ENCODE data around the gene SLC44A1. TPM values are rescaled to one million over a fixed set of nuclear protein-coding genes. Genes with fewer than 3 reads are reported as not detected.

SLC44A1 gene
- polyA plus RNA-seq, 2 of the 4 experiments (the other 2 are of a cell fraction), result 19.6 to 27.2 TPM

DNA sequence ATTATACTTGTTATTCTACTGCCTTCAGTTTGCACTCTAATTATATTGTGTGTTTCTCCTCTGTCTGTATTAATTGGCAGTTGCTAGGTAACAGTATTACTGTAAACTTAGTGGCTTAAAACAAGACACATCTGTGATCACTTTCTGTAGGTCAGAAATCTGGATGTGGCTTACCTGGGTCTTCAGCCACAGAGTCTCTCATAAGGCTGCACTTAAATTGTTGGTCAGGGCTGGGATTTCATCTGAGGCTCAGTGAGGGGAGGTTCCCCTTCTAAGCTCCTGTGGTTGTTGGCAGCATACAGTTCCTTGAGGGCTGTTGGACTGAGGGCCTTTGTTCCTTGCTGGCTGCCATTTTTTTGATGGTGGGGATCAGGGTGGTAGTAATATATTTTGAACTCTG lies 68.8 kb downstream of the SLC44A1 start:
- Histone ChIP-seq H3K4me1 (peaks cover 19% of the 10 kb centered on the region), H3K27ac (no peak overlapping the region), H3K9me3 (no peaks in the 10 kb centered on the region), H3K4me2 (no peak overlapping the region), H3K4me3 (no peak overlapping the region)
- ChIA-PET POLR2A (no interaction called here), CTCF (interaction anchor here (0.7 to 1.0 kb wide), 2 partner anchors 11 to 161 kb away, joined by 3 read pairs; no protein-coding TSS in a partner anchor)
- no peak for FAIRE-seq
- no peak for DNase-seq (ENCODE audit: low read depth in 1 of 2, low spot score in 1 of 2)
- ATAC-seq, result no peak
- TF ChIP-seq USF2 (IDR thresholded peaks at IDR 0.05) (no peak), HOXA7 (CRISPR knock-in tag; IDR thresholded peaks at IDR 0.05) (no peak), TFCP2L1 (CRISPR knock-in tag; IDR thresholded peaks at IDR 0.05) (no peak), BHLHE40 (IDR thresholded peaks at IDR 0.05; ENCODE audit: low read depth, low read length) (no peak), GATA3 (IDR thresholded peaks at IDR 0.05; ENCODE audit: borderline replicate concordance) (no peak)

DNA sequence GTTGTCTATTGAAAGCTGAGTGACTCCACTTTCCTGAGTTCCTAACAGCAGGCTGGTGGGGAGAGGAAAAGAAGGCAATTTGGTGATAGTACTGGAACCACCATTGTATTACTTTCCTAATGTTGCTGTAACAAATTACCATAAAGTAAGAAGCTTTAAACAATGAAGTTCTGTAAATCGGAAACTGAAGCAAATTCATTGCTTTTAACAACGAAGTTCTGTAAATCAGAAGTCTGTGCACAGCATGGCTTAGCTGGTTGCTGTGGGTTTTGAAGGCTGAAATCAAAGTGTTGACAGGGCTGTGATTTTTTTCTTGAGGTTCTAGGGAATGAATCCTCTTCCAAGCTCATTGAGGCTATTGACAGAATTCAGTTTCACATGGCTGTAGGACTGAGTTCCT lies 72.3 kb downstream of the SLC44A1 start:
- POLR2A ChIA-PET, result no interaction called here
- ATAC-seq (no peak), FAIRE-seq (no peak), DNase-seq (ENCODE audit: low read depth in 1 of 2, low spot score in 1 of 2) (no peak)
- Histone ChIP-seq H3K27ac (no peak overlapping the region), H3K4me2 (no peak overlapping the region), H3K4me1 (peaks cover 36% of the 10 kb centered on the region), H3K9me3 (no peaks in the 10 kb centered on the region), H3K4me3 (no peak overlapping the region)
- no peak for TF ChIP-seq CBX8 (IDR thresholded peaks at IDR 0.05)
- no peak for TF ChIP-seq RNF2 (IDR thresholded peaks at IDR 0.05; ENCODE audit: borderline replicate concordance, low read depth)
- TF ChIP-seq ZSCAN20 (CRISPR knock-in tag; IDR thresholded peaks at IDR 0.05), result no peak
- TF ChIP-seq, protein P1, sequence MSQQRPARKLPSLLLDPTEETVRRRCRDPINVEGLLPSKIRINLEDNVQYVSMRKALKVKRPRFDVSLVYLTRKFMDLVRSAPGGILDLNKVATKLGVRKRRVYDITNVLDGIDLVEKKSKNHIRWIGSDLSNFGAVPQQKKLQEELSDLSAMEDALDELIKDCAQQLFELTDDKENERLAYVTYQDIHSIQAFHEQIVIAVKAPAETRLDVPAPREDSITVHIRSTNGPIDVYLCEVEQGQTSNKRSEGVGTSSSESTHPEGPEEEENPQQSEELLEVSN (IDR thresholded peaks at IDR 0.05; ENCODE audit: borderline replicate concordance, low read depth), result no peak
- no peak for TF ChIP-seq CTCF (IDR thresholded peaks at IDR 0.05)
- TF ChIP-seq POLR2AphosphoS2 (conservative IDR thresholded peaks at IDR 0.05; ENCODE audit: low read length), result no peak
- TF ChIP-seq HES2 (IDR thresholded peaks at IDR 0.05), result no peak
- no peak for TF ChIP-seq USF2 (IDR thresholded peaks at IDR 0.05)
- TF ChIP-seq HDAC2 (IDR thresholded peaks at IDR 0.05), result no peak
- TF ChIP-seq MAFK (IDR thresholded peaks at IDR 0.05; ENCODE audit: partially characterized antibody), result no peak
- no peak for TF ChIP-seq EHF (CRISPR knock-in tag; IDR thresholded peaks at IDR 0.05)
- TF ChIP-seq, protein P2, sequence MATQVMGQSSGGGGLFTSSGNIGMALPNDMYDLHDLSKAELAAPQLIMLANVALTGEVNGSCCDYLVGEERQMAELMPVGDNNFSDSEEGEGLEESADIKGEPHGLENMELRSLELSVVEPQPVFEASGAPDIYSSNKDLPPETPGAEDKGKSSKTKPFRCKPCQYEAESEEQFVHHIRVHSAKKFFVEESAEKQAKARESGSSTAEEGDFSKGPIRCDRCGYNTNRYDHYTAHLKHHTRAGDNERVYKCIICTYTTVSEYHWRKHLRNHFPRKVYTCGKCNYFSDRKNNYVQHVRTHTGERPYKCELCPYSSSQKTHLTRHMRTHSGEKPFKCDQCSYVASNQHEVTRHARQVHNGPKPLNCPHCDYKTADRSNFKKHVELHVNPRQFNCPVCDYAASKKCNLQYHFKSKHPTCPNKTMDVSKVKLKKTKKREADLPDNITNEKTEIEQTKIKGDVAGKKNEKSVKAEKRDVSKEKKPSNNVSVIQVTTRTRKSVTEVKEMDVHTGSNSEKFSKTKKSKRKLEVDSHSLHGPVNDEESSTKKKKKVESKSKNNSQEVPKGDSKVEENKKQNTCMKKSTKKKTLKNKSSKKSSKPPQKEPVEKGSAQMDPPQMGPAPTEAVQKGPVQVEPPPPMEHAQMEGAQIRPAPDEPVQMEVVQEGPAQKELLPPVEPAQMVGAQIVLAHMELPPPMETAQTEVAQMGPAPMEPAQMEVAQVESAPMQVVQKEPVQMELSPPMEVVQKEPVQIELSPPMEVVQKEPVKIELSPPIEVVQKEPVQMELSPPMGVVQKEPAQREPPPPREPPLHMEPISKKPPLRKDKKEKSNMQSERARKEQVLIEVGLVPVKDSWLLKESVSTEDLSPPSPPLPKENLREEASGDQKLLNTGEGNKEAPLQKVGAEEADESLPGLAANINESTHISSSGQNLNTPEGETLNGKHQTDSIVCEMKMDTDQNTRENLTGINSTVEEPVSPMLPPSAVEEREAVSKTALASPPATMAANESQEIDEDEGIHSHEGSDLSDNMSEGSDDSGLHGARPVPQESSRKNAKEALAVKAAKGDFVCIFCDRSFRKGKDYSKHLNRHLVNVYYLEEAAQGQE (IDR thresholded peaks at IDR 0.05), result no peak
- TF ChIP-seq FOSL2 (IDR thresholded peaks at IDR 0.05), result no peak
- no peak for TF ChIP-seq FOSL2 (CRISPR knock-in tag; IDR thresholded peaks at IDR 0.05)
- no peak for TF ChIP-seq KDM1A (IDR thresholded peaks at IDR 0.05; ENCODE audit: low read depth)
- TF ChIP-seq KDM5A (IDR thresholded peaks at IDR 0.05), result no peak
- 91% methylated on average over 2 of the region's 2 CpGs for WGBS (ENCODE audit: missing lambda C conversion rate)
- CTCF ChIA-PET, result no interaction called here
